Thyroid gland (tissue), 4 donors: ENCODE data around the gene RGS14.

Experiments
- CTCF ChIP-seq, 6 experiments: fragments of 200-600 bp in 3 of 6; fragments of 450-650 bp in 3 of 6; sonication (generic) in 3 of 6; IDR thresholded peaks; one replicate each; pipeline ENCODE4 v1.5.1; 2016 to 2019; ENCODE audit warnings: antibody characterized with exemption in 6 of 6, mild to moderate bottlenecking in 2 of 6, inconsistent platforms in 1 of 6, moderate library complexity in 1 of 6
- POLR2A ChIP-seq, 2 donors: fragments of 450-650 bp; IDR thresholded peaks; one replicate each; pipeline ENCODE4 v1.6.1; 2017; ENCODE audit warnings: antibody characterized with exemption in 2 of 2, mild to moderate bottlenecking in 2 of 2, moderate library complexity in 1 of 2

- TF ChIP-seq CTCF (IDR thresholded peaks at IDR 0.05) (no peak), POLR2A (IDR thresholded peaks at IDR 0.05) (no peak)
Measured at GRCh38 chr5:177392765-177393164, 35.0 kb downstream of the RGS14 start.
